ENCODE measurements around the gene KDM1A. TPM values are rescaled to one million over a fixed set of nuclear protein-coding genes. Genes with fewer than 3 reads are reported as not detected.

Gene KDM1A
- total RNA-seq, 1 experiment from 2014 or later: 162 TPM

DNA sequence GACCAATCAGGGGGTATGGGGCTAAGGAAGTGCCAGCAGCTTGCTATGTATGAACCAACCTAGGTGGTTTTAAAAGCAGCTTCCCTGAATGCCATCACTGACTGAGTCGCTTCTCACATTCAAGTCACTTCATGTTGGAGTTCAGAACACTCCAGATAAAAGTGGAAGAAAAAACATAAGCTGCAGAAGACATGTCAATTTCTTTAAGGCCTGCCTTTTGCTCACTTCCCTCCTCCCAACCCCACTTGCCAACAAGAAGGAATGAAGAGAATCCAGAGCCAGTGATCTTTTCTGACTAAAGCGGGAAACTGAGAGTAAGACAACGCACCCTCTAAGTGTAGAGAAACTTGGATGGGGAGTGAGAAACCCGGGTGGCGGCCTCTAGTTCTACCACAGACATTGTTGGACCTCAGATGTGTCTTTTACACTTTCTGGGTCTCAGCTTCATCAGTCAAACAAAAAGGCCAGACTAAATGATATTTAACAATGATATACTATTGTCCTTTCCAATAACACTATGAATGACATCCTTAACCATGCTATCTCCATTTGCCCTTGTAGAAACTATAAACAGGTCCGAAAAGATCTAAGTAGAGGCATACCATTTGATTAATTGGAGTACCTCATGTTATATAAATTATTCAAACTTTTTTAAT lies 95.3 kb downstream of the KDM1A start:
- no peak for ATAC-seq

More for the DNA sequence above, 95.3 kb downstream of the KDM1A start:
- no peak for DNase-seq (ENCODE audit: low read depth, low spot score)
- Histone ChIP-seq H3K4me1 (ENCODE audit: control insufficient read depth in 1 of 2, insufficient read depth in 2 of 2, low read length in 2 of 2) (peaks cover 23 to 42% of the 10 kb centered on the region in 2 experiments), H3K4me3 (replicated peaks in 1 of 2; ENCODE audit: low read depth in 1 of 2, low read length in 2 of 2) (no peak overlapping the region), H3K9me3 (ENCODE audit: control insufficient read depth in 1 of 2, insufficient read depth in 1 of 2, low read depth in 1 of 2, low read length in 2 of 2) (no peaks in the 10 kb centered on the region), H3K27me3 (ENCODE audit: insufficient read depth, low read length) (no peaks in the 10 kb centered on the region), H4K20me1 (ENCODE audit: insufficient read depth) (peaks cover 4% of the 10 kb centered on the region; the same call in 1 of the 2 replicates), H3K36me3 (ENCODE audit: control insufficient read depth in 1 of 2, insufficient read depth in 2 of 2, low read length in 2 of 2) (no peaks in the 10 kb centered on the region), H3K9me2 (ENCODE audit: insufficient read depth) (no peaks in the 10 kb centered on the region), H2AFZ (ENCODE audit: low read depth, low read length, poor library complexity, severe bottlenecking) (no peak overlapping the region), H3K79me2 (ENCODE audit: insufficient read depth, low read length) (peaks cover 56% of the 10 kb centered on the region), H3K9ac (ENCODE audit: low read length) (no peak overlapping the region), H3K4me2 (ENCODE audit: low read length) (no peak overlapping the region), H3K27ac (ENCODE audit: low read depth, low read length) (no peak overlapping the region)
- no TSS peak for BruUV-seq (replicated peaks)
- TF ChIP-seq EZH2 (IDR thresholded peaks at IDR 0.05) (no peak), ZFX (IDR thresholded peaks at IDR 0.05) (no peak), ELF1 (IDR thresholded peaks at IDR 0.05; ENCODE audit: borderline replicate concordance, low read depth) (no peak), POLR2A (IDR thresholded peaks at IDR 0.05; ENCODE audit: borderline replicate concordance, extremely low read depth, insufficient read depth, insufficient read length) (no peak), CTCF (IDR thresholded peaks at IDR 0.05 in 2 of 3, conservative IDR thresholded peaks at IDR 0.05 in 1 of 3; ENCODE audit: borderline replicate concordance in 1 of 3, insufficient read depth in 1 of 3, low read depth in 2 of 3, low read length in 2 of 3) (no peak), MAX (IDR thresholded peaks at IDR 0.05) (no peak), TCF7L2 (IDR thresholded peaks at IDR 0.05; ENCODE audit: borderline replicate concordance, extremely low read depth, insufficient read depth, insufficient read length) (no peak)
- TF ChIP-seq, protein P1, sequence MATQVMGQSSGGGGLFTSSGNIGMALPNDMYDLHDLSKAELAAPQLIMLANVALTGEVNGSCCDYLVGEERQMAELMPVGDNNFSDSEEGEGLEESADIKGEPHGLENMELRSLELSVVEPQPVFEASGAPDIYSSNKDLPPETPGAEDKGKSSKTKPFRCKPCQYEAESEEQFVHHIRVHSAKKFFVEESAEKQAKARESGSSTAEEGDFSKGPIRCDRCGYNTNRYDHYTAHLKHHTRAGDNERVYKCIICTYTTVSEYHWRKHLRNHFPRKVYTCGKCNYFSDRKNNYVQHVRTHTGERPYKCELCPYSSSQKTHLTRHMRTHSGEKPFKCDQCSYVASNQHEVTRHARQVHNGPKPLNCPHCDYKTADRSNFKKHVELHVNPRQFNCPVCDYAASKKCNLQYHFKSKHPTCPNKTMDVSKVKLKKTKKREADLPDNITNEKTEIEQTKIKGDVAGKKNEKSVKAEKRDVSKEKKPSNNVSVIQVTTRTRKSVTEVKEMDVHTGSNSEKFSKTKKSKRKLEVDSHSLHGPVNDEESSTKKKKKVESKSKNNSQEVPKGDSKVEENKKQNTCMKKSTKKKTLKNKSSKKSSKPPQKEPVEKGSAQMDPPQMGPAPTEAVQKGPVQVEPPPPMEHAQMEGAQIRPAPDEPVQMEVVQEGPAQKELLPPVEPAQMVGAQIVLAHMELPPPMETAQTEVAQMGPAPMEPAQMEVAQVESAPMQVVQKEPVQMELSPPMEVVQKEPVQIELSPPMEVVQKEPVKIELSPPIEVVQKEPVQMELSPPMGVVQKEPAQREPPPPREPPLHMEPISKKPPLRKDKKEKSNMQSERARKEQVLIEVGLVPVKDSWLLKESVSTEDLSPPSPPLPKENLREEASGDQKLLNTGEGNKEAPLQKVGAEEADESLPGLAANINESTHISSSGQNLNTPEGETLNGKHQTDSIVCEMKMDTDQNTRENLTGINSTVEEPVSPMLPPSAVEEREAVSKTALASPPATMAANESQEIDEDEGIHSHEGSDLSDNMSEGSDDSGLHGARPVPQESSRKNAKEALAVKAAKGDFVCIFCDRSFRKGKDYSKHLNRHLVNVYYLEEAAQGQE (IDR thresholded peaks at IDR 0.05; ENCODE audit: low read depth): no peak
- intact Hi-C loops (cut with micrococcal nuclease): no loop called here
- POLR2A ChIA-PET: no interaction called here
- CTCF ChIA-PET: interaction anchor here (1.7 kb wide), 1 partner anchor 18 kb away, joined by 3 read pairs; no protein-coding TSS in a partner anchor
- RAD21 ChIA-PET (ENCODE audit: low non-redundant PET in 1 of 2, low total read pairs in 2 of 2, uncharacterized antibody in 2 of 2, unreplicated experiment in 2 of 2): no interaction called here
